Stomach (tissue), 9 donors: Measurements from ENCODE around the gene EHMT2. TPM values are rescaled to one million over a fixed set of nuclear protein-coding genes. Genes with fewer than 3 reads are reported as not detected.
A peak's percentile ranks its signal among the peaks of the same experiment; 100 is the strongest.

Source experiments
- DNase-seq, 2 donors: peaks; one replicate each; pipeline versions ENCODE4 v3.0.0 to v3.0.0-alpha.2; 2013 to 2019
- H3K27ac ChIP-seq, 5 donors: fragments of 200-600 bp in 4 of 5; sonication (generic) in 4 of 5; one replicate each; pipeline ENCODE4 v1.5.1; 2013 to 2019; ENCODE audit warnings: mild to moderate bottlenecking in 1 of 5, moderate library complexity in 1 of 5
- H3K27me3 ChIP-seq, 3 donors: fragments of 200-600 bp; sonication (generic); one replicate each; pipeline ENCODE4 v1.5.1; 2017 to 2019; ENCODE audit warnings: mixed run types in 1 of 3
- H3K36me3 ChIP-seq, 4 donors: fragments of 200-600 bp; sonication (generic); 1 replicate in 3 of 4; 2 replicates in 1 of 4; pipeline ENCODE4 v1.5.1; 2016 to 2019
- H3K4me1 ChIP-seq, 4 donors: fragments of 200-600 bp; sonication (generic); one replicate each; pipeline ENCODE4 v1.5.1; 2016 to 2019
- H3K4me3 ChIP-seq, 4 donors: fragments of 200-600 bp; sonication (generic) in 3 of 4; one replicate each; pipeline ENCODE4 v1.5.1; 2016 to 2019; ENCODE audit warnings: mild to moderate bottlenecking in 1 of 4
- H3K9me3 ChIP-seq, 4 donors: fragments of 200-600 bp; sonication (generic); one replicate each; pipeline ENCODE4 v1.5.1; 2016 to 2019
- EP300 ChIP-seq: sonication (generic); formaldehyde crosslinking; IDR thresholded peaks from one replicate; pipeline ENCODE4 v1.6.1; 2017; ENCODE audit warnings: antibody characterized with exemption
- POLR2A ChIP-seq, 4 donors: fragments of 450-650 bp; IDR thresholded peaks; one replicate each; pipeline ENCODE4 v1.6.1; 2016; ENCODE audit warnings: antibody characterized with exemption in 4 of 4, control low read depth in 2 of 4, mild to moderate bottlenecking in 1 of 4, moderate library complexity in 1 of 4
- POLR2AphosphoS5 ChIP-seq, 3 donors: sonication (generic); formaldehyde crosslinking; IDR thresholded peaks; one replicate each; pipeline ENCODE4 v1.6.1; 2016; ENCODE audit warnings: antibody characterized with exemption in 3 of 3
- WGBS, 5 donors: extraction: QIAGEN DNeasy Blood & Tissue Kit in 3 of 5; methylation state at CpG; one replicate each; pipeline versions ENCODE4 v1.1.5 to v1.1.7; 2013 to 2018; 5-methylcytosine and 5-hydroxymethylcytosine counted together
- intact Hi-C: fragments of 100-400 bp; cut with DNase I; formaldehyde crosslinking; loops from one replicate; pipeline ENCODE4 v1.15.1; 2023; ENCODE audit warnings: low total_unique reads
- polyA plus RNA-seq, 3 donors: library from polyadenylated mRNA; stranded (reverse); fragments of 200-250 nt; gene quantifications; one replicate each; pipeline ENCODE4 v1.2.3, GENCODE V29; 2013
- total RNA-seq, 5 donors: library from RNA; depleted of rRNA; stranded (reverse); fragments of >200 nt; gene quantifications; one replicate each; pipeline versions ENCODE4 v1.1.0 to v1.2.3, GENCODE V29; 2014 to 2016
- TF ChIP-seq, protein P1 (sequence below), 7 experiments: fragments of 450-650 bp in 4 of 7; fragments of 200-600 bp in 3 of 7; sonication (generic) in 3 of 7; IDR thresholded peaks; one replicate each; pipeline ENCODE4 v1.5.1; 2016 to 2019; ENCODE audit warnings: antibody characterized with exemption in 7 of 7, control low read depth in 2 of 7, mild to moderate bottlenecking in 1 of 7
- donor health status: healthy with polysubstance abuse.
- donor health status: Bipolar disorder and iron deficiency.
- donor health status: healthy.

The EHMT2 gene
- total and polyA plus RNA-seq, 8 donors = 12.1 to 58.0 (median 33.5) TPM

DNA sequence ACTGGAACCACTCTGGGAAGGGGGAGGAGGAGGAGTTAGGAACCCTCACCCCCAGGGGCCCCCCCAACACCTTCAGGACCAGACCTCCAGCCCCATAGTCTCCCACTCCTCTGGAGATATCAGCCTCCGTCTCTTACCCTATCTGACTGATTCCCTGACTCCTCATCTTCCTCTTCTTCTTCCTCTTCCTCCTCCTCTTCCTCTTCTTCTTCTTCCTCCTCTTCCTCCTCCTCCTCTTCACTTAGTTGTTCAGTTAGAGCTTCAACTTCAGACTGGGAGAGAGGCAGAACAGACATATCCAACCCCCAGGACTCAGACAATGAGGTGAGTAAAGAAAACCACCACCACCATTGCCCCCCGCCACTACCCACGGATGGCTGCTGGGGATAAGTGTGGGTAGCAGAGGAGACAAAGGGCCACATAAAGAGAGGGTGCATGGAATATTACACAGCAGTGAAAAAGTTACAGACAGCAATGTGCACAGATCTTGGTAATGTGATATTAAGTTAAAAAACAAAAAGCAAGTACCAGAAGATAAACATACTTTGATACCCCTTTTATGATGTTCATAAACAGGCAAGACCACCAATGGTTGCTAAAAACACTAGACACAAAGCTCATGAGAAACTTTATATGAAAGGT lies 8.0 kb downstream of the EHMT2 start:
- WGBS, 5 donors = 83 to 97% (median 93%) methylated on average over 3 of the region's 3 CpGs
- Histone ChIP-seq H3K4me3 (no peak overlapping the region), H3K27ac (no peak overlapping the region), H3K9me3 (no peaks in the 10 kb centered on the region), H3K27me3 (no peaks in the 10 kb centered on the region), H3K4me1 (no peaks in the 10 kb centered on the region), H3K36me3 (peaks cover 68 to 100% (median 99%) of the 10 kb centered on the region in 4 donors)
- TF ChIP-seq, protein P1, sequence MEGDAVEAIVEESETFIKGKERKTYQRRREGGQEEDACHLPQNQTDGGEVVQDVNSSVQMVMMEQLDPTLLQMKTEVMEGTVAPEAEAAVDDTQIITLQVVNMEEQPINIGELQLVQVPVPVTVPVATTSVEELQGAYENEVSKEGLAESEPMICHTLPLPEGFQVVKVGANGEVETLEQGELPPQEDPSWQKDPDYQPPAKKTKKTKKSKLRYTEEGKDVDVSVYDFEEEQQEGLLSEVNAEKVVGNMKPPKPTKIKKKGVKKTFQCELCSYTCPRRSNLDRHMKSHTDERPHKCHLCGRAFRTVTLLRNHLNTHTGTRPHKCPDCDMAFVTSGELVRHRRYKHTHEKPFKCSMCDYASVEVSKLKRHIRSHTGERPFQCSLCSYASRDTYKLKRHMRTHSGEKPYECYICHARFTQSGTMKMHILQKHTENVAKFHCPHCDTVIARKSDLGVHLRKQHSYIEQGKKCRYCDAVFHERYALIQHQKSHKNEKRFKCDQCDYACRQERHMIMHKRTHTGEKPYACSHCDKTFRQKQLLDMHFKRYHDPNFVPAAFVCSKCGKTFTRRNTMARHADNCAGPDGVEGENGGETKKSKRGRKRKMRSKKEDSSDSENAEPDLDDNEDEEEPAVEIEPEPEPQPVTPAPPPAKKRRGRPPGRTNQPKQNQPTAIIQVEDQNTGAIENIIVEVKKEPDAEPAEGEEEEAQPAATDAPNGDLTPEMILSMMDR (IDR thresholded peaks at IDR 0.05) = no peak
- no peak for TF ChIP-seq POLR2A (IDR thresholded peaks at IDR 0.05)
- TF ChIP-seq EP300 = no peak
- no peak for TF ChIP-seq POLR2AphosphoS5 (IDR thresholded peaks at IDR 0.05)
- no peak for DNase-seq
- intact Hi-C loops = no loop called here

DNA sequence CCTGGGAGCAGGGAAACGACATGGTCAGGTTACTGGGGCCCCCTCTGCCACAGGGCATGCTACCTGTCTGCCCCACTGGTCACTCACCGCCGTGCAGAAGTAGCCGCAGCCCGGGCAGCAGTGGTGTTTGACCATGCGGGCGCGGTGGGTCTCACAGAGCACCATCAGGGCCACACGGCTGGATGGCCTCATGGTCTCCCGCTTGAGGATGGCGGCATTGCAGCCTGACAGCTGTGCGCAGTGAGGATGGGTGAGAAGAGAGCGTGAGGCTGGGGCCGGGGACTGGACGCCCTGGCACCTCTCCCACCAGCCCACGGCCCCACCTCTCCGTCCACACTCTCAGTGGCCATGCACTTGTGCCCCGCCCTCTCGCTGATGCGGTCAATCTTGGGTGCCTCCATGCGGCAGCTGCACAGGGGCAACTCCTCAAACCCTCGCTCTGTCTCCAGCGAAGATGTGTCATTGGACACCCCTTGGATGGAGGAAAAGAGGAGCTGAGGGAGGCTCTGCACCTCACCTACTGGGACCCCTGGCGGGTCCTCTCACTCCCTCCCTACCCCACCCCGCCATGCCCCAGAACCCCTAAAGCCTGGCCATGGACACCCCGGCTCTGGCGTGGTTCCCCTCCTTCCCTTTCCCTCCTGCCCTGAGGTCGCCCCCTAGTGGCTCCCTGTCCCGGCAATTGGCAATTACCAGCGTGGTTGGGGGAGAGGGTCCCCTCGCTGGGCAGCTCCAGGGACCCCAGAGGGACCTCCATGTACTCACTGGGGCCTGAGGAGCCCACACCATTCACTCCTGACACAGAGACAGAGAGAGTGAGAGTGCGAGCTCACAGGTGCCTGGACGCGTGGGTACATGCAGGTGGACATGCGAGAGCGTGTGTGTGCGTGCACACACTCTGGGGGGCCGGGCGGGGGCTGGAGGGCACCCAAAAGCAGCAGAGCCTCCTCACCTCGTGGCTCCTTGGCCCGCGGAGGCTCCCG lies 8.9 kb downstream of the EHMT2 start:
- Histone ChIP-seq H3K9me3 (no peaks in the 10 kb centered on the region), H3K4me3 (no peak overlapping the region), H3K4me1 (no peaks in the 10 kb centered on the region), H3K27me3 (no peaks in the 10 kb centered on the region), H3K27ac (no peak overlapping the region), H3K36me3 (peaks cover 69 to 100% (median 99%) of the 10 kb centered on the region in 4 donors)
- intact Hi-C loops = no loop called here
- TF ChIP-seq, protein P1 (IDR thresholded peaks at IDR 0.05) = peak in 5 of 7 experiments; percentile 18 to 82 (median 67)
- no peak for TF ChIP-seq POLR2AphosphoS5 (IDR thresholded peaks at IDR 0.05)
- TF ChIP-seq POLR2A (IDR thresholded peaks at IDR 0.05) = no peak
- no peak for TF ChIP-seq EP300
- 75 to 83% (median 81%) methylated on average over 36 to 43 of the region's 43 CpGs for WGBS, 5 donors
- peak; percentile 51 to 52 for DNase-seq

DNA sequence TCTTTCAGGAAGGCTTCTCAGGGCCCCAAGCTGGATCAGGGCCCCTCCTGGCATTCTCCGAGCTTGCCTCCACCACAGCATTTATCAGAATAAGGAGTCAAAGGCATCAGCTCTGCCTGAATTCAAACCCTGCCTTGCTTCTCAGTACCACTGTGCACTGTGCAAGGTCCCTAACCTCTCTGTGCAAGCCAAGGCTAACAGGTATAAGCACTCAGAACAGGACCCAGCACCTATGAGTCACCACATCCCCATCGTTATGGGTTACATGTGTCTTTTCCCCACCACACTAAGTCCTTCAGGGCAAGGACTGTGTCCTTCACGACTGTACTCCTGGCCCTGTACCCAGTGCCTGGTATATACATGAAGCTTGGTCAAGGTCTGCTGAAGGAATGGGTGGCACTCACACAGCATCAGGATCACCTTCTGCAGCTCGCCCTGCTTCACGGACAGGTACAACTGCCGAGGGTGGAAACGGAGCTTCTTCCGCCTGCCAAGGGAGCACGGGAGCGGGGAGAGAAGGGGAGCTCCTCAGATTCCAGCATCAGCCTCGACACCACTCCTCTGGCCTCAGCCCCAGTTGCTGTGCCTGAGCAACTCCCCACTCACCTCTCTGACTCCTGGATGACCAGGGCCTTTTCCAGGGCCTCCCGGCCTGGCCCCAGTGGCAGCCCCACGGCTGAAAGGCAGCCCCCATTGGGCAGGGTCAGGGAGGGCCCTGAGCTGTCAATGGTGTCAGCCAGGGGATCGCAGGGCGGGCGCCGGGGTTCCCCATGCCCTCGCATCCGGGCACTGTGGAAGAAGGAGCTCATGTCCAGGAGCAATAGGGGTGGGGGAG lies 10.1 kb downstream of the EHMT2 start:
- Histone ChIP-seq H3K4me3 (no peak overlapping the region), H3K4me1 (no peaks in the 10 kb centered on the region), H3K27me3 (no peaks in the 10 kb centered on the region), H3K36me3 (peaks cover 73 to 100% (median 99%) of the 10 kb centered on the region in 4 donors), H3K27ac (no peak overlapping the region), H3K9me3 (no peaks in the 10 kb centered on the region)
- WGBS, 5 donors = 86 to 92% (median 87%) methylated on average over 17 to 19 of the region's 19 CpGs
- intact Hi-C loops = no loop called here
- no peak for DNase-seq
- TF ChIP-seq, protein P1 (IDR thresholded peaks at IDR 0.05) = no peak
- TF ChIP-seq EP300 (no peak), POLR2A (IDR thresholded peaks at IDR 0.05) (no peak), POLR2AphosphoS5 (IDR thresholded peaks at IDR 0.05) (no peak)

DNA sequence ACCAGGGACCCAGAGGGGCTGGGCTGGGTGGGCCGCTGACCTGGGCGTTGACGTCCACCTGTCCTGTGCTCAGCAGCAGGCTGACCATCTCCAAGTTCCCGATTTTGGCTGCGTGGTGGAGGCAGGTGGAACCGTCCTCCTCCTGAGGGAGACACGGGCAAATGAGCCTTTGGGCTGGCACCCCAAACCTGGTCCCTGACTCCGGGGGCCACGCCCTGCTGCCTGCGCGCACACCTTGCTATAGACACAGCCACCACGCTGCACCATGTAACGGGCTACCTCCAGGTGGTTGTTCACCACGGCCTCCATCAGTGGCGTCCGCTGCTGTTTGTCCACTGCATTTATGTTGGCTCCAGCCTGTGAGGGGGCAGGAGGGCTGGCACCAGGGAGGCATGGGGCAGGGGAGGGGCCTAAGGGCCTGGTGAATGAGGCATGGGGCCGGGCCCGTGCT lies 10.9 kb downstream of the EHMT2 start:
- intact Hi-C loops = no loop called here
- Histone ChIP-seq H3K27ac (no peak overlapping the region), H3K4me3 (no peak overlapping the region), H3K36me3 (peaks cover 71 to 100% (median 99%) of the 10 kb centered on the region in 4 donors), H3K4me1 (no peaks in the 10 kb centered on the region), H3K9me3 (no peaks in the 10 kb centered on the region), H3K27me3 (no peaks in the 10 kb centered on the region)
- 84 to 93% (median 87%) methylated on average over 5 to 18 of the region's 18 CpGs for WGBS, 5 donors
- no peak for TF ChIP-seq EP300
- TF ChIP-seq POLR2AphosphoS5 (IDR thresholded peaks at IDR 0.05) = no peak
- TF ChIP-seq, protein P1 (IDR thresholded peaks at IDR 0.05) = no peak
- TF ChIP-seq POLR2A (IDR thresholded peaks at IDR 0.05) = no peak
- no peak for DNase-seq
